HCT116 (cell line): ENCODE data around the gene GASK1A. TPM values are rescaled to one million over a fixed set of nuclear protein-coding genes. Genes with fewer than 3 reads are reported as not detected.

ENCODE experiments used
- ATAC-seq: fragments of 200-7000 bp; cut with Tn5 transposase; 2 replicates; pipeline ENCODE4 v1.9.1; 2020; ENCODE audit warnings: mild to moderate bottlenecking, moderate library complexity
- BruUV-seq: library from RNA; stranded (reverse); fragments of 400-500 nt; replicated peaks from 2 replicates; lab custom pipeline; 2021; lab: Mats Ljungman, UMichigan
- CTCF ChIA-PET: fragments of 300-600 bp; sonication (Branson Sonifier 250); formaldehyde crosslinking; loops from one replicate; lab custom pipeline; 2021; ENCODE audit warnings: antibody characterized with exemption; lab: Charles Lee
- POLR2A ChIA-PET: fragments of 300-600, 350-600 bp; sonication (Branson Sonifier 250); formaldehyde crosslinking; loops from one replicate; lab custom pipeline; 2021; ENCODE audit warnings: antibody characterized with exemption; lab: Charles Lee
- RAD21 ChIA-PET, 2 experiments: fragments of 300-600 bp; sonication (Branson Sonifier 250); formaldehyde crosslinking; loops; one replicate each; lab custom pipeline; 2023; ENCODE audit warnings: low total read pairs in 2 of 2; ENCODE audit not compliant: uncharacterized antibody in 2 of 2, unreplicated experiment in 2 of 2, low non-redundant PET in 1 of 2; lab: Charles Lee
- DNase-seq: peaks from one replicate; pipeline ENCODE4 v3.0.0-alpha.2; 2010; ENCODE audit warnings: low read depth, low spot score
- H2AFZ ChIP-seq: fragments of 200-600 bp; shearing (Covaris generic), sonication (generic); 2 replicates; pipeline ENCODE4 v1.6.1; 2017; ENCODE audit warnings: low read depth, mixed run types, mixed read lengths, antibody characterized with exemption, low read length; ENCODE audit not compliant: poor library complexity, severe bottlenecking
- H3K27ac ChIP-seq: 2 replicates; pipeline ENCODE4 v1.5.1; 2012; ENCODE audit warnings: low read depth, low read length
- H3K27me3 ChIP-seq: fragments of 200-600 bp; sonication (generic); 2 replicates; pipeline ENCODE4 v1.6.1; 2016; ENCODE audit warnings: mixed run types, low read length, mixed read lengths; ENCODE audit not compliant: insufficient read depth
- H3K36me3 ChIP-seq, 2 experiments: fragments of 200-500 bp in 1 of 2; fragments of 200-600 bp in 1 of 2; sonication (Bioruptor generic) in 1 of 2; sonication (generic) in 1 of 2; 2 replicates each; pipeline versions ENCODE4 v1.5.1 to v1.6.1; 2014 to 2016; ENCODE audit warnings: low read length in 2 of 2, inconsistent platforms in 1 of 2, mixed read lengths in 1 of 2, mixed run types in 1 of 2; ENCODE audit not compliant: insufficient read depth in 2 of 2, control insufficient read depth in 1 of 2
- H3K4me1 ChIP-seq, 2 experiments: fragments of 200-600 bp in 1 of 2; sonication (generic) in 1 of 2; 2 replicates each; pipeline versions ENCODE4 v1.5.1 to v1.6.1; 2012 to 2017; ENCODE audit warnings: low read length in 2 of 2, inconsistent platforms in 1 of 2, mild to moderate bottlenecking in 1 of 2, mixed read lengths in 1 of 2, mixed run types in 1 of 2, moderate library complexity in 1 of 2; ENCODE audit not compliant: insufficient read depth in 2 of 2, control insufficient read depth in 1 of 2
- H3K4me2 ChIP-seq: fragments of 200-600 bp; sonication (generic); 2 replicates; pipeline ENCODE4 v1.6.1; 2017; ENCODE audit warnings: mixed run types, low read length, mixed read lengths
- H3K4me3 ChIP-seq, 2 experiments: fragments of 200-600 bp in 1 of 2; sonication (generic) in 1 of 2; replicated peaks in 1 of 2; 2 replicates each; pipeline ENCODE4 v1.5.1; 2011 to 2016; ENCODE audit warnings: low read length in 2 of 2, control low read depth in 1 of 2, low read depth in 1 of 2, mild to moderate bottlenecking in 1 of 2, mixed read lengths in 1 of 2, mixed run types in 1 of 2
- H3K79me2 ChIP-seq: fragments of 200-600 bp; sonication (generic); 2 replicates; pipeline ENCODE4 v1.6.1; 2017; ENCODE audit warnings: mild to moderate bottlenecking, mixed run types, low read length, moderate library complexity, mixed read lengths; ENCODE audit not compliant: insufficient read depth
- H3K9ac ChIP-seq: fragments of 200-600 bp; sonication (generic); 2 replicates; pipeline ENCODE4 v1.6.1; 2016; ENCODE audit warnings: low read length, mixed read lengths
- H3K9me2 ChIP-seq: fragments of 200-600 bp; sonication (generic), shearing (Covaris generic); 2 replicates; pipeline ENCODE4 v1.6.1; 2017; ENCODE audit warnings: mixed run types, mild to moderate bottlenecking, moderate library complexity; ENCODE audit not compliant: insufficient read depth
- H3K9me3 ChIP-seq, 2 experiments: fragments of 200-500 bp in 1 of 2; fragments of 200-600 bp in 1 of 2; sonication (Bioruptor generic) in 1 of 2; sonication (generic) in 1 of 2; 2 replicates each; pipeline ENCODE4 v1.6.1; 2014 to 2017; ENCODE audit warnings: low read length in 2 of 2, mixed read lengths in 2 of 2, inconsistent platforms in 1 of 2, low read depth in 1 of 2, mild to moderate bottlenecking in 1 of 2, mixed run types in 1 of 2, moderate library complexity in 1 of 2; ENCODE audit not compliant: control insufficient read depth in 1 of 2, insufficient read depth in 1 of 2
- H4K20me1 ChIP-seq: fragments of 200-600 bp; sonication (generic), shearing (Covaris generic); 2 replicates; pipeline ENCODE4 v1.6.1; 2017; ENCODE audit warnings: mixed run types, mild to moderate bottlenecking, moderate library complexity; ENCODE audit not compliant: insufficient read depth
- ATF3 ChIP-seq: IDR thresholded peaks from 2 replicates; pipeline ENCODE4 v1.6.1; 2012
- CBX3 ChIP-seq: IDR thresholded peaks from 2 replicates; pipeline ENCODE4 v1.6.1; 2012; ENCODE audit warnings: low read depth
- CEBPB ChIP-seq: IDR thresholded peaks from 2 replicates; pipeline ENCODE4 v1.6.1; 2012; ENCODE audit warnings: low read depth
- EGR1 ChIP-seq: IDR thresholded peaks from 2 replicates; pipeline ENCODE4 v1.6.1; 2012; ENCODE audit warnings: low read depth
- EZH2 ChIP-seq: fragments of 200-600 bp; sonication (generic); IDR thresholded peaks from 2 replicates; pipeline ENCODE4 v1.6.1; 2017; ENCODE audit warnings: antibody characterized with exemption, mixed run types
- EZH2phosphoT487 ChIP-seq: fragments of 200-600 bp; IDR thresholded peaks from 2 replicates; pipeline ENCODE4 v1.6.1; 2018; ENCODE audit warnings: antibody characterized with exemption, borderline replicate concordance
- FOSL1 ChIP-seq: IDR thresholded peaks from 2 replicates; pipeline ENCODE4 v1.6.1; 2012; ENCODE audit warnings: low read depth
- JUND ChIP-seq: IDR thresholded peaks from 2 replicates; pipeline ENCODE4 v1.6.1; 2012
- POLR2A ChIP-seq: IDR thresholded peaks from 2 replicates; pipeline ENCODE4 v1.7.0; 2011; ENCODE audit warnings: borderline replicate concordance; ENCODE audit not compliant: insufficient read depth, insufficient read length; ENCODE audit errors: extremely low read depth
- POLR2AphosphoS5 ChIP-seq: IDR thresholded peaks from 2 replicates; pipeline ENCODE4 v1.6.1; 2011; ENCODE audit warnings: mild to moderate bottlenecking, low read depth, low read length, moderate library complexity
- RAD21 ChIP-seq: IDR thresholded peaks from 2 replicates; pipeline ENCODE4 v1.6.1; 2012; ENCODE audit warnings: low read depth, mild to moderate bottlenecking
- REST ChIP-seq: IDR thresholded peaks from 2 replicates; pipeline ENCODE4 v1.6.1; 2012; ENCODE audit warnings: low read depth
- SIN3A ChIP-seq: IDR thresholded peaks from 2 replicates; pipeline ENCODE4 v1.6.1; 2012; ENCODE audit warnings: low read depth
- SP1 ChIP-seq: IDR thresholded peaks from 2 replicates; pipeline ENCODE4 v1.6.1; 2012; ENCODE audit warnings: low read depth
- SRF ChIP-seq: IDR thresholded peaks from 2 replicates; pipeline ENCODE4 v1.6.1; 2012; ENCODE audit warnings: low read depth
- YY1 ChIP-seq: IDR thresholded peaks from 2 replicates; pipeline ENCODE4 v1.6.1; 2011; ENCODE audit warnings: low read length, low read depth, moderate library complexity, mild to moderate bottlenecking; ENCODE audit not compliant: insufficient replicate concordance; ENCODE audit errors: extremely low read depth
- ZNF274 ChIP-seq: fragments of 200-500 bp; sonication (Bioruptor generic); IDR thresholded peaks from 2 replicates; pipeline ENCODE4 v1.6.1; 2014; ENCODE audit warnings: mild to moderate bottlenecking, low read depth, low read length, inconsistent platforms
- intact Hi-C: fragments of 100-400 bp; cut with micrococcal nuclease; formaldehyde crosslinking; loops from 2 replicates; pipeline ENCODE4 v1.10.0; 2022
- total RNA-seq: library from RNA; stranded (reverse); gene quantifications from one replicate; pipeline ENCODE4 v1.2.1, GENCODE V29; 2021; ENCODE audit not compliant: unreplicated experiment
- TF ChIP-seq, protein P1 (sequence below), 3 experiments: fragments of 200-600 bp in 1 of 3; sonication (generic) in 1 of 3; IDR thresholded peaks in 2 of 3; conservative IDR thresholded peaks in 1 of 3; 2 replicates each; pipeline ENCODE4 v1.5.1; 2012 to 2017; ENCODE audit warnings: low read depth in 2 of 3, low read length in 2 of 3, antibody characterized with exemption in 1 of 3, borderline replicate concordance in 1 of 3, control low read depth in 1 of 3, mild to moderate bottlenecking in 1 of 3, mixed read lengths in 1 of 3, mixed run types in 1 of 3, moderate library complexity in 1 of 3; ENCODE audit not compliant: insufficient read depth in 1 of 3

The GASK1A gene
- total RNA-seq, 1 experiment from 2014 or later: 1.0 TPM

DNA sequence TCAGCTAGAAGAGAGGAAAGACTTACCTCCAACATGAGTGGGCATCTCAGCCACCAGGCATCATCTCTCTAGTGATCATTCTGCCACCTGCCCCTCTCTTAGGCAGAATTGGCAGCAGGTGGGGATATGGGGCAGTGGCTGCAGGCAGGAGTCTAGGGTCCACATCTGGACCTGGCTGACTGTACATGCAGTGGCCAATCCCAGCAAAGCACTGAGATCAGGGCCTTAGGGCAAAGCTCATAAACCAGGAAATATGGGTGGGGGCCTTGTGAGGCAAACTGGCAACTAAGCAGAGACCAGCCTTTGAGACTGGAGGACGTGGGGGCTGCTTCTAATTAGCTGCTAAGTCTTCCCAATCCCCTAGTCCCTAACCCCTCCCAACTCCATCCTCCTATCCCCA lies 113.9 kb downstream of the GASK1A start:
- H3K36me3 ChIP-seq: no peaks in the 10 kb centered on the region
- BruUV-seq: no TSS peak
- H3K4me3 ChIP-seq: no peak overlapping the region
- H3K4me1 ChIP-seq: no peaks in the 10 kb centered on the region
- ATAC-seq (no peak), DNase-seq (no peak)
- RAD21 ChIA-PET: no interaction called here
- no peaks in the 10 kb centered on the region for H3K9me2 ChIP-seq
- H4K20me1 ChIP-seq: no peaks in the 10 kb centered on the region
- intact Hi-C loops: no loop called here
- no peak for TF ChIP-seq JUND
- TF ChIP-seq ZNF274: no peak
- TF ChIP-seq CEBPB: no peak
- no peak for TF ChIP-seq SIN3A
- TF ChIP-seq YY1: no peak
- TF ChIP-seq POLR2AphosphoS5: no peak
- TF ChIP-seq POLR2A: no peak
- no peaks in the 10 kb centered on the region for H3K27me3 ChIP-seq
- no peak overlapping the region for H3K4me2 ChIP-seq
- no peaks in the 10 kb centered on the region for H3K9me3 ChIP-seq
- H3K79me2 ChIP-seq: peaks cover 58% of the 10 kb centered on the region
- POLR2A ChIA-PET: no interaction called here
- H2AFZ ChIP-seq: no peak overlapping the region
- no peak overlapping the region for H3K27ac ChIP-seq
- no peak overlapping the region for H3K9ac ChIP-seq
- CTCF ChIA-PET: no interaction called here

DNA sequence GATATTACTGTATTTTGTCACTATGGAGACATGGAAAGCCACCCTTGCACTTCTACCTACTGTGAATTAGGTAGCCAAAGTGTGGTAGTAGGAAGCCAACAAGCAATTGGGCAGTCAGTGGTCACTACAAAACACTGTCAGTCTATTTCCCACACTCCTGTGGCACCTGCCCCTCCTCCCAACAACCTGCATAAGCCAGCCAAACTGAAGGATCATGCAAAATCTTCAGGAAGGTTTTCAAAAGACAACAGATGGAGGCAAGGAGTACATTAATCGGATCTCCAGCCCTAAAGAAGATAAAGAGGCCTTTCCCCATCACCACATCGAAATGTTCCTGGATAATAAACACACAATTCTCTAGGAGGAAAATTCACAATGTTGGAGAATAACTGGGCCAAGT lies 114.9 kb downstream of the GASK1A start:
- POLR2A ChIA-PET: no interaction called here
- Histone ChIP-seq H3K79me2 (peaks cover 66% of the 10 kb centered on the region), H3K9me3 (no peaks in the 10 kb centered on the region), H4K20me1 (no peaks in the 10 kb centered on the region), H3K36me3 (no peaks in the 10 kb centered on the region), H2AFZ (no peak overlapping the region), H3K9me2 (no peaks in the 10 kb centered on the region), H3K9ac (no peak overlapping the region), H3K27me3 (no peaks in the 10 kb centered on the region), H3K4me2 (no peak overlapping the region), H3K4me3 (no peak overlapping the region), H3K4me1 (no peaks in the 10 kb centered on the region), H3K27ac (no peak overlapping the region)
- BruUV-seq: no TSS peak
- no peak for ATAC-seq
- CTCF ChIA-PET: no interaction called here
- no peak for DNase-seq
- intact Hi-C loops: no loop called here
- RAD21 ChIA-PET: no interaction called here
- TF ChIP-seq ZNF274 (no peak), REST (no peak), SP1 (no peak), CBX3 (no peak), RAD21 (no peak), EZH2phosphoT487 (no peak), ATF3 (no peak), FOSL1 (no peak), SRF (no peak), EZH2 (no peak), POLR2A (no peak), EGR1 (no peak)
- TF ChIP-seq, protein P1, sequence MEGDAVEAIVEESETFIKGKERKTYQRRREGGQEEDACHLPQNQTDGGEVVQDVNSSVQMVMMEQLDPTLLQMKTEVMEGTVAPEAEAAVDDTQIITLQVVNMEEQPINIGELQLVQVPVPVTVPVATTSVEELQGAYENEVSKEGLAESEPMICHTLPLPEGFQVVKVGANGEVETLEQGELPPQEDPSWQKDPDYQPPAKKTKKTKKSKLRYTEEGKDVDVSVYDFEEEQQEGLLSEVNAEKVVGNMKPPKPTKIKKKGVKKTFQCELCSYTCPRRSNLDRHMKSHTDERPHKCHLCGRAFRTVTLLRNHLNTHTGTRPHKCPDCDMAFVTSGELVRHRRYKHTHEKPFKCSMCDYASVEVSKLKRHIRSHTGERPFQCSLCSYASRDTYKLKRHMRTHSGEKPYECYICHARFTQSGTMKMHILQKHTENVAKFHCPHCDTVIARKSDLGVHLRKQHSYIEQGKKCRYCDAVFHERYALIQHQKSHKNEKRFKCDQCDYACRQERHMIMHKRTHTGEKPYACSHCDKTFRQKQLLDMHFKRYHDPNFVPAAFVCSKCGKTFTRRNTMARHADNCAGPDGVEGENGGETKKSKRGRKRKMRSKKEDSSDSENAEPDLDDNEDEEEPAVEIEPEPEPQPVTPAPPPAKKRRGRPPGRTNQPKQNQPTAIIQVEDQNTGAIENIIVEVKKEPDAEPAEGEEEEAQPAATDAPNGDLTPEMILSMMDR (IDR thresholded peaks at IDR 0.05 in 2 of 3, conservative IDR thresholded peaks at IDR 0.05 in 1 of 3; ENCODE audit: borderline replicate concordance in 1 of 3, insufficient read depth in 1 of 3, low read depth in 2 of 3, low read length in 2 of 3): no peak
